Astrocyte (in vitro differentiated cells and primary cell): ENCODE results near the gene UGT1A8. TPM values are rescaled to one million over a fixed set of nuclear protein-coding genes. Genes with fewer than 3 reads are reported as not detected.

Source experiments
- DNase-seq: peaks from one replicate; pipeline ENCODE4 v3.0.0-alpha.2; 2010; ENCODE audit warnings: low read depth
- FAIRE-seq: peaks from 2 replicates; lab custom pipeline; 2011; peaks lifted over from hg19 to GRCh38; lab: Jason Lieb, UNC
- H2AFZ ChIP-seq: 2 replicates; pipeline ENCODE4 v1.6.0; 2012; ENCODE audit warnings: low read depth, low read length, inconsistent platforms
- H3K27ac ChIP-seq: 2 replicates; pipeline ENCODE4 v1.5.1; 2011; ENCODE audit warnings: low read depth, low read length, inconsistent platforms
- H3K27me3 ChIP-seq: 2 replicates; pipeline ENCODE4 v1.6.0; 2011; ENCODE audit warnings: low read length, inconsistent platforms; ENCODE audit not compliant: insufficient read depth
- H3K36me3 ChIP-seq: 2 replicates; pipeline ENCODE4 v1.5.1; 2011; ENCODE audit warnings: low read length, inconsistent platforms; ENCODE audit not compliant: insufficient read depth
- H3K4me1 ChIP-seq: 2 replicates; pipeline ENCODE4 v1.5.1; 2011; ENCODE audit warnings: low read length, inconsistent platforms; ENCODE audit not compliant: insufficient read depth
- H3K4me2 ChIP-seq: 2 replicates; pipeline ENCODE4 v1.6.0; 2012; ENCODE audit warnings: low read length, inconsistent platforms
- H3K4me3 ChIP-seq: 2 replicates; pipeline ENCODE4 v1.5.1; 2011; ENCODE audit warnings: low read depth, mild to moderate bottlenecking, low read length, inconsistent platforms; ENCODE audit not compliant: insufficient read depth
- H3K79me2 ChIP-seq: 2 replicates; pipeline ENCODE4 v1.6.0; 2012; ENCODE audit warnings: mild to moderate bottlenecking, low read length, inconsistent platforms; ENCODE audit not compliant: insufficient read depth
- H3K9ac ChIP-seq: 2 replicates; pipeline ENCODE4 v1.6.0; 2012; ENCODE audit warnings: mild to moderate bottlenecking, low read length, inconsistent platforms
- H3K9me3 ChIP-seq: 2 replicates; pipeline ENCODE4 v1.5.1; 2012; ENCODE audit warnings: low read depth, mild to moderate bottlenecking, low read length, inconsistent platforms; ENCODE audit not compliant: insufficient read depth
- H4K20me1 ChIP-seq: 2 replicates; pipeline ENCODE4 v1.6.0; 2012; ENCODE audit warnings: low read length, inconsistent platforms; ENCODE audit not compliant: insufficient read depth
- H3K27ac Mint-ChIP-seq: one replicate; pipeline ENCODE4 v1.8.0; 2021; ENCODE audit warnings: mild to moderate bottlenecking, mixed read lengths; ENCODE audit not compliant: unreplicated experiment
- H3K27me3 Mint-ChIP-seq: one replicate; pipeline ENCODE4 v1.8.0; 2021; ENCODE audit warnings: low read depth, mixed read lengths; ENCODE audit not compliant: unreplicated experiment
- H3K36me3 Mint-ChIP-seq: one replicate; pipeline ENCODE4 v1.8.0; 2021; ENCODE audit warnings: low read depth, mixed read lengths; ENCODE audit not compliant: unreplicated experiment
- H3K4me1 Mint-ChIP-seq: one replicate; pipeline ENCODE4 v1.8.0; 2021; ENCODE audit warnings: low read depth, mixed read lengths; ENCODE audit not compliant: unreplicated experiment
- H3K4me3 Mint-ChIP-seq: one replicate; pipeline ENCODE4 v1.8.0; 2021; ENCODE audit warnings: mild to moderate bottlenecking, moderate library complexity, mixed read lengths; ENCODE audit not compliant: unreplicated experiment
- H3K9me3 Mint-ChIP-seq: one replicate; pipeline ENCODE4 v1.8.0; 2021; ENCODE audit warnings: mild to moderate bottlenecking, mixed read lengths; ENCODE audit not compliant: unreplicated experiment
- EZH2 ChIP-seq: IDR thresholded peaks from 2 replicates; pipeline ENCODE4 v1.6.1; 2012; ENCODE audit warnings: mild to moderate bottlenecking, low read length, inconsistent platforms; ENCODE audit not compliant: insufficient read depth
- total RNA-seq: library from RNA; stranded (reverse); gene quantifications from 2 replicates; pipeline ENCODE4 v1.2.1, GENCODE V29; 2021
- TF ChIP-seq, protein P1 (sequence below): IDR thresholded peaks from 2 replicates; pipeline ENCODE4 v1.5.1; 2011; ENCODE audit warnings: low read depth, mild to moderate bottlenecking, inconsistent platforms, low read length, moderate library complexity; ENCODE audit not compliant: insufficient read depth

The UGT1A8 gene
- total RNA-seq, 1 donor from 2014 or later, result not detected

DNA sequence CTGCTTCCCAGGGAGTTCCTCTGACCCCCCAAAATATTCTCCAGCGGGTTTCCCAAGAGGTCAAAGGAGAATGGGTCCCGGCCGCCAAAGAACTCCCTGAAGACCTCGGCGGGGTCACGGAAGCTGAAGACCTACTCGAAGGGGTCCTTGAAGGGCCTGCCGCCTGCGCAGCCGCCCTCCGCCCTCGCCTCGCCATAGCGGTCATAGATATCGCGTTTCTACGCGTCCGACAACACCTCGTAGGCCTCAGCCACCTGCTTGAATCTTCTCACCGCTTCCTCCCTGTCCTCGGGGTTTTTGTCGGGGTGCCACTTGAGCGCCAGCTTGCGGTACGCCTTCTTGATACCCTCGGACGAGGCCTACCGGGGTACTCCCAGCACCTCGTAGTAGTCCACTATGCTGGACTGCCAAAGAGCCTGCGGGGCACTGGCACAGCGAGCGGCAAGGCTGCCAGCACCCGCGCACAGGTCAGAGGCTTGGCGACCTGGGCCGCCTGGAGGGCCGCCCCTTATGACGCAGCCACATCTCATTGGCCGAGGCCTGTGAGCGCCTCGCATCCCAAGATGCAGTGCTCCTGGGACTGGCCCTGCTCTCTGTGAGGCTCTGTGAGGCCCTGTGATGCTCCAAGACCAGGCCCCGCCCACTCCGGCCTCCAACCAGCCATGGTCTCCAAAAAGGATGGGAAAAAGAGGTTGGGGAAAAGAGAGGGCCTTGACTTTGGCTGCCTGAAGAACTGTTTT is 137.6 kb downstream of the UGT1A8 start:
- H3K9me3 ChIP-seq, result no peaks in the 10 kb centered on the region
- Mint-ChIP-seq H3K27ac (no peak overlapping the region), H3K4me1 (no peaks in the 10 kb centered on the region), H3K36me3 (no peaks in the 10 kb centered on the region), H3K4me3 (no peak overlapping the region), H3K27me3 (peaks cover 12% of the 10 kb centered on the region), H3K9me3 (peaks cover 13% of the 10 kb centered on the region)
- no peaks in the 10 kb centered on the region for H3K36me3 ChIP-seq
- H4K20me1 ChIP-seq, result no peaks in the 10 kb centered on the region
- no peak overlapping the region for H3K9ac ChIP-seq
- no peak overlapping the region for H3K4me2 ChIP-seq
- no peak for TF ChIP-seq EZH2
- TF ChIP-seq, protein P1, sequence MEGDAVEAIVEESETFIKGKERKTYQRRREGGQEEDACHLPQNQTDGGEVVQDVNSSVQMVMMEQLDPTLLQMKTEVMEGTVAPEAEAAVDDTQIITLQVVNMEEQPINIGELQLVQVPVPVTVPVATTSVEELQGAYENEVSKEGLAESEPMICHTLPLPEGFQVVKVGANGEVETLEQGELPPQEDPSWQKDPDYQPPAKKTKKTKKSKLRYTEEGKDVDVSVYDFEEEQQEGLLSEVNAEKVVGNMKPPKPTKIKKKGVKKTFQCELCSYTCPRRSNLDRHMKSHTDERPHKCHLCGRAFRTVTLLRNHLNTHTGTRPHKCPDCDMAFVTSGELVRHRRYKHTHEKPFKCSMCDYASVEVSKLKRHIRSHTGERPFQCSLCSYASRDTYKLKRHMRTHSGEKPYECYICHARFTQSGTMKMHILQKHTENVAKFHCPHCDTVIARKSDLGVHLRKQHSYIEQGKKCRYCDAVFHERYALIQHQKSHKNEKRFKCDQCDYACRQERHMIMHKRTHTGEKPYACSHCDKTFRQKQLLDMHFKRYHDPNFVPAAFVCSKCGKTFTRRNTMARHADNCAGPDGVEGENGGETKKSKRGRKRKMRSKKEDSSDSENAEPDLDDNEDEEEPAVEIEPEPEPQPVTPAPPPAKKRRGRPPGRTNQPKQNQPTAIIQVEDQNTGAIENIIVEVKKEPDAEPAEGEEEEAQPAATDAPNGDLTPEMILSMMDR, result no peak
- FAIRE-seq (no peak), DNase-seq (no peak)
- no peaks in the 10 kb centered on the region for H3K4me1 ChIP-seq
- no peak overlapping the region for H2AFZ ChIP-seq
- H3K79me2 ChIP-seq, result no peaks in the 10 kb centered on the region
- no peak overlapping the region for H3K27ac ChIP-seq
- H3K4me3 ChIP-seq, result no peak overlapping the region
- H3K27me3 ChIP-seq, result peaks cover 5% of the 10 kb centered on the region

DNA sequence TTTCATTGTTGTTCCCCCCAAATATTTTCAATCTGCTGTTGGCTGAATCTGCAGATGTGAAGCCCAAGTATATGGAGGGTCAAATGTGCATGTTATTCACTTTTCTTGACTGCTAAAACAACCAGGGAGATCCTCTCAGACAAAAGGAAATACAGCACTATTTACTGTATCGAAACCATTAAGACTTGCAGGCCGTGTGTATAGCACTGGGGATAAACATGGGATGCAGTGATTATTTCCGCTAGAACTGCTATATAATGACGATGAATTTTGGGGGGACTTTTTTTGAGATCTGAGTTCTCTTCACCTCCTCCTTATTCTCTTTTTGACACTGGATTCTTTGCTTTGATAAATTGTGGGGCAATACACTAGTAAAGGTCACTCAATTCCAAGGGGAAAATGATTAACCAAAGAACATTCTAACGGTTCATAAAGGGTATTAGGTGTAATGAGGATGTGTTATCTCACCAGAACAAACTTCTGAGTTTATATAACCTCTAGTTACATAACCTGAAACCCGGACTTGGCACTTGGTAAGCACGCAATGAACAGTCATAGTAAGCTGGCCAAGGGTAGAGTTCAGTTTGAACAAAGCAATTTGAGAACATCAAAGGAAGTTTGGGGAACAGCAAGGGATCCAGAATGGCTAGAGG is 139.1 kb downstream of the UGT1A8 start:
- H3K9me3 Mint-ChIP-seq, result peaks cover 5% of the 10 kb centered on the region
- H3K4me3 Mint-ChIP-seq, result no peak overlapping the region
- FAIRE-seq (no peak), DNase-seq (no peak)
- no peaks in the 10 kb centered on the region for H3K4me1 Mint-ChIP-seq
- peaks cover 5% of the 10 kb centered on the region for H3K27me3 ChIP-seq
- H4K20me1 ChIP-seq, result no peaks in the 10 kb centered on the region
- peaks cover 12% of the 10 kb centered on the region for H3K27me3 Mint-ChIP-seq
- H3K9ac ChIP-seq, result no peak overlapping the region
- H3K79me2 ChIP-seq, result no peaks in the 10 kb centered on the region
- H3K4me2 ChIP-seq, result no peak overlapping the region
- no peak overlapping the region for H2AFZ ChIP-seq
- H3K4me3 ChIP-seq, result no peak overlapping the region
- TF ChIP-seq EZH2, result no peak
- TF ChIP-seq, protein P1, result no peak
- no peaks in the 10 kb centered on the region for H3K4me1 ChIP-seq
- H3K9me3 ChIP-seq, result no peaks in the 10 kb centered on the region
- H3K27ac ChIP-seq, result no peak overlapping the region
- H3K36me3 ChIP-seq, result no peaks in the 10 kb centered on the region
- no peaks in the 10 kb centered on the region for H3K36me3 Mint-ChIP-seq
- H3K27ac Mint-ChIP-seq, result no peak overlapping the region

DNA sequence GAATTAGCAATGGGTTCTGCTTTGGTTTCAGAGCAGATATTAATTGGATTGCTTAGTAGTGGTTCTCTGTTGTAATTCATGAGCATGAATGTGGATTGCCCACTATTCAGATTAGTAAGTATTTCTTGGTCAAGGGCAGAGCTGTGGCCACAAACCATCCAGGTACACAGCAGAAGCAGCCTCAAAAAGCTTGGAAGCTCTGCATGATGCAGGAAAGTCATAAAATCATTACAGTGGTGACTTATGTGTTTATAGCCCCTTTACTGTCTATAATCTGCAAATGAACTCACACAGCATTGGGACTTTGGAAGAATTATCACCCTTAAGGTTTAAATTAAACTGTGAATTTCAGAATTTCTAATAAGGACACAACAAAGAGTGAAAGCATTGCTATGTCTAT is 140.7 kb downstream of the UGT1A8 start:
- Mint-ChIP-seq H3K4me3 (no peak overlapping the region), H3K36me3 (no peaks in the 10 kb centered on the region), H3K27me3 (peaks cover 12% of the 10 kb centered on the region), H3K4me1 (no peaks in the 10 kb centered on the region), H3K27ac (no peak overlapping the region), H3K9me3 (peaks cover under 1% of the 10 kb centered on the region)
- H3K9ac ChIP-seq, result no peak overlapping the region
- H3K36me3 ChIP-seq, result no peaks in the 10 kb centered on the region
- no peak overlapping the region for H3K4me3 ChIP-seq
- TF ChIP-seq, protein P1, result no peak
- no peak for TF ChIP-seq EZH2
- no peaks in the 10 kb centered on the region for H3K4me1 ChIP-seq
- H3K9me3 ChIP-seq, result no peaks in the 10 kb centered on the region
- H2AFZ ChIP-seq, result no peak overlapping the region
- DNase-seq, result no peak
- H3K79me2 ChIP-seq, result no peaks in the 10 kb centered on the region
- H3K27me3 ChIP-seq, result peaks cover 5% of the 10 kb centered on the region
- FAIRE-seq, result no peak
- no peak overlapping the region for H3K27ac ChIP-seq
- H3K4me2 ChIP-seq, result no peak overlapping the region
- H4K20me1 ChIP-seq, result no peaks in the 10 kb centered on the region
